Nasal cavity respiratory epithelium epithelial cell of viscerocranial mucosa (primary cell): ENCODE results near the gene PI4K2B. TPM values are rescaled to one million over a fixed set of nuclear protein-coding genes. Genes with fewer than 3 reads are reported as not detected.

Experiments
- total RNA-seq: library from RNA; depleted of rRNA; stranded (reverse); fragments of >200 nt; gene quantifications from 2 replicates; pipeline ENCODE4 v1.2.3, GENCODE V29; 2014

PI4K2B gene
- total RNA-seq: 15.2 and 15.4 TPM in 2 replicates

GRCh38 chr4:25233737-25234389 lies at the start of gene PI4K2B:
PI4K2B (plus strand) TSS chr4:25234033; CDS start chr4:25234164, 131 bp downstream.

GRCh38 chr4:25312496-25313200 lies 78.8 kb downstream of the PI4K2B start, which contains the start of gene ZCCHC4:
ZCCHC4 (plus strand) TSS chr4:25312774; CDS start chr4:25312810, 36 bp downstream.

Other genes starting within 250 kb of the PI4K2B start
- under 0.01 TPM in 1 of 2 replicates, not detected in the other for gene LGI2, start 203.1 kb upstream of the PI4K2B start, total RNA-seq
- 9.2 and 10.0 TPM in 2 replicates for gene SEPSECS, start 73.6 kb upstream of the PI4K2B start, total RNA-seq
- gene ZCCHC4, start 78.7 kb downstream of the PI4K2B start, total RNA-seq: 14.7 and 15.0 TPM in 2 replicates
- gene ANAPC4, start 143.2 kb downstream of the PI4K2B start, total RNA-seq: 19.8 and 24.5 TPM in 2 replicates